Astrocyte (in vitro differentiated cells and primary cell): ENCODE results near the gene AFF3. TPM values are rescaled to one million over a fixed set of nuclear protein-coding genes. Genes with fewer than 3 reads are reported as not detected.

ENCODE experiments used
- DNase-seq: peaks from one replicate; pipeline ENCODE4 v3.0.0-alpha.2; 2010; ENCODE audit warnings: low read depth
- FAIRE-seq: peaks from 2 replicates; lab custom pipeline; 2011; peaks lifted over from hg19 to GRCh38; lab: Jason Lieb, UNC
- H2AFZ ChIP-seq: 2 replicates; pipeline ENCODE4 v1.6.0; 2012; ENCODE audit warnings: low read depth, low read length, inconsistent platforms
- H3K27ac ChIP-seq: 2 replicates; pipeline ENCODE4 v1.5.1; 2011; ENCODE audit warnings: low read depth, low read length, inconsistent platforms
- H3K27me3 ChIP-seq: 2 replicates; pipeline ENCODE4 v1.6.0; 2011; ENCODE audit warnings: low read length, inconsistent platforms; ENCODE audit not compliant: insufficient read depth
- H3K36me3 ChIP-seq: 2 replicates; pipeline ENCODE4 v1.5.1; 2011; ENCODE audit warnings: low read length, inconsistent platforms; ENCODE audit not compliant: insufficient read depth
- H3K4me1 ChIP-seq: 2 replicates; pipeline ENCODE4 v1.5.1; 2011; ENCODE audit warnings: low read length, inconsistent platforms; ENCODE audit not compliant: insufficient read depth
- H3K4me2 ChIP-seq: 2 replicates; pipeline ENCODE4 v1.6.0; 2012; ENCODE audit warnings: low read length, inconsistent platforms
- H3K4me3 ChIP-seq: 2 replicates; pipeline ENCODE4 v1.5.1; 2011; ENCODE audit warnings: low read depth, mild to moderate bottlenecking, low read length, inconsistent platforms; ENCODE audit not compliant: insufficient read depth
- H3K79me2 ChIP-seq: 2 replicates; pipeline ENCODE4 v1.6.0; 2012; ENCODE audit warnings: mild to moderate bottlenecking, low read length, inconsistent platforms; ENCODE audit not compliant: insufficient read depth
- H3K9ac ChIP-seq: 2 replicates; pipeline ENCODE4 v1.6.0; 2012; ENCODE audit warnings: mild to moderate bottlenecking, low read length, inconsistent platforms
- H3K9me3 ChIP-seq: 2 replicates; pipeline ENCODE4 v1.5.1; 2012; ENCODE audit warnings: low read depth, mild to moderate bottlenecking, low read length, inconsistent platforms; ENCODE audit not compliant: insufficient read depth
- H4K20me1 ChIP-seq: 2 replicates; pipeline ENCODE4 v1.6.0; 2012; ENCODE audit warnings: low read length, inconsistent platforms; ENCODE audit not compliant: insufficient read depth
- H3K27ac Mint-ChIP-seq: one replicate; pipeline ENCODE4 v1.8.0; 2021; ENCODE audit warnings: mild to moderate bottlenecking, mixed read lengths; ENCODE audit not compliant: unreplicated experiment
- H3K27me3 Mint-ChIP-seq: one replicate; pipeline ENCODE4 v1.8.0; 2021; ENCODE audit warnings: low read depth, mixed read lengths; ENCODE audit not compliant: unreplicated experiment
- H3K36me3 Mint-ChIP-seq: one replicate; pipeline ENCODE4 v1.8.0; 2021; ENCODE audit warnings: low read depth, mixed read lengths; ENCODE audit not compliant: unreplicated experiment
- H3K4me1 Mint-ChIP-seq: one replicate; pipeline ENCODE4 v1.8.0; 2021; ENCODE audit warnings: low read depth, mixed read lengths; ENCODE audit not compliant: unreplicated experiment
- H3K4me3 Mint-ChIP-seq: one replicate; pipeline ENCODE4 v1.8.0; 2021; ENCODE audit warnings: mild to moderate bottlenecking, moderate library complexity, mixed read lengths; ENCODE audit not compliant: unreplicated experiment
- H3K9me3 Mint-ChIP-seq: one replicate; pipeline ENCODE4 v1.8.0; 2021; ENCODE audit warnings: mild to moderate bottlenecking, mixed read lengths; ENCODE audit not compliant: unreplicated experiment
- EZH2 ChIP-seq: IDR thresholded peaks from 2 replicates; pipeline ENCODE4 v1.6.1; 2012; ENCODE audit warnings: mild to moderate bottlenecking, low read length, inconsistent platforms; ENCODE audit not compliant: insufficient read depth
- total RNA-seq: library from RNA; stranded (reverse); gene quantifications from 2 replicates; pipeline ENCODE4 v1.2.1, GENCODE V29; 2021
- TF ChIP-seq, protein P1 (sequence below): IDR thresholded peaks from 2 replicates; pipeline ENCODE4 v1.5.1; 2011; ENCODE audit warnings: low read depth, mild to moderate bottlenecking, inconsistent platforms, low read length, moderate library complexity; ENCODE audit not compliant: insufficient read depth

The AFF3 gene
- total RNA-seq, 1 donor from 2014 or later = 14.7 TPM

DNA sequence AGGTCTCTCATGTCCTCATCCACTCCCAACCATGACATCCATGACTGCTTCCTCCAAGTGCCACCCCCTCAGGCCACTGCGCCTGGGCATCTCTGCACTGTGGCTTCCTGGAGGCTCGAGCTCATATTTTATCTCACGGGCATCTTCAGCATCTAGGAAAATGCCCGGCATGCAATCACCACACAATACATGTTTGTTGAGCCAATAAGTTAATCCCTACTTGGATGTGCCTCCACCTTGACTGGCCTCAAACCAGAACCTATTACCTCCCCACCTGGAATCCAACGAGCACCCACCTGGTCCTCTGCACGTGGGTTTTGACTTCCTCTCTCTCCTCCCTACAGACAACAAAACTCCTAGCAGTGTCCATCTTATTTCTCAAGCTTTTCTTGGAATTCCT lies 453.7 kb downstream of the AFF3 start:
- Mint-ChIP-seq H3K4me3 (no peak overlapping the region), H3K27ac (no peak overlapping the region), H3K27me3 (peaks cover 14% of the 10 kb centered on the region), H3K9me3 (no peaks in the 10 kb centered on the region), H3K4me1 (peaks cover 4% of the 10 kb centered on the region), H3K36me3 (peaks cover 11% of the 10 kb centered on the region)
- no peaks in the 10 kb centered on the region for H3K36me3 ChIP-seq
- no peaks in the 10 kb centered on the region for H4K20me1 ChIP-seq
- H3K27me3 ChIP-seq = no peaks in the 10 kb centered on the region
- H3K4me3 ChIP-seq = no peak overlapping the region
- no peak for TF ChIP-seq EZH2
- TF ChIP-seq, protein P1, sequence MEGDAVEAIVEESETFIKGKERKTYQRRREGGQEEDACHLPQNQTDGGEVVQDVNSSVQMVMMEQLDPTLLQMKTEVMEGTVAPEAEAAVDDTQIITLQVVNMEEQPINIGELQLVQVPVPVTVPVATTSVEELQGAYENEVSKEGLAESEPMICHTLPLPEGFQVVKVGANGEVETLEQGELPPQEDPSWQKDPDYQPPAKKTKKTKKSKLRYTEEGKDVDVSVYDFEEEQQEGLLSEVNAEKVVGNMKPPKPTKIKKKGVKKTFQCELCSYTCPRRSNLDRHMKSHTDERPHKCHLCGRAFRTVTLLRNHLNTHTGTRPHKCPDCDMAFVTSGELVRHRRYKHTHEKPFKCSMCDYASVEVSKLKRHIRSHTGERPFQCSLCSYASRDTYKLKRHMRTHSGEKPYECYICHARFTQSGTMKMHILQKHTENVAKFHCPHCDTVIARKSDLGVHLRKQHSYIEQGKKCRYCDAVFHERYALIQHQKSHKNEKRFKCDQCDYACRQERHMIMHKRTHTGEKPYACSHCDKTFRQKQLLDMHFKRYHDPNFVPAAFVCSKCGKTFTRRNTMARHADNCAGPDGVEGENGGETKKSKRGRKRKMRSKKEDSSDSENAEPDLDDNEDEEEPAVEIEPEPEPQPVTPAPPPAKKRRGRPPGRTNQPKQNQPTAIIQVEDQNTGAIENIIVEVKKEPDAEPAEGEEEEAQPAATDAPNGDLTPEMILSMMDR = no peak
- H3K9ac ChIP-seq = no peak overlapping the region
- H3K9me3 ChIP-seq = no peaks in the 10 kb centered on the region
- FAIRE-seq = no peak
- DNase-seq = no peak
- H3K79me2 ChIP-seq = no peaks in the 10 kb centered on the region
- H2AFZ ChIP-seq = no peak overlapping the region
- H3K4me1 ChIP-seq = no peaks in the 10 kb centered on the region
- no peak overlapping the region for H3K27ac ChIP-seq
- H3K4me2 ChIP-seq = no peak overlapping the region

DNA sequence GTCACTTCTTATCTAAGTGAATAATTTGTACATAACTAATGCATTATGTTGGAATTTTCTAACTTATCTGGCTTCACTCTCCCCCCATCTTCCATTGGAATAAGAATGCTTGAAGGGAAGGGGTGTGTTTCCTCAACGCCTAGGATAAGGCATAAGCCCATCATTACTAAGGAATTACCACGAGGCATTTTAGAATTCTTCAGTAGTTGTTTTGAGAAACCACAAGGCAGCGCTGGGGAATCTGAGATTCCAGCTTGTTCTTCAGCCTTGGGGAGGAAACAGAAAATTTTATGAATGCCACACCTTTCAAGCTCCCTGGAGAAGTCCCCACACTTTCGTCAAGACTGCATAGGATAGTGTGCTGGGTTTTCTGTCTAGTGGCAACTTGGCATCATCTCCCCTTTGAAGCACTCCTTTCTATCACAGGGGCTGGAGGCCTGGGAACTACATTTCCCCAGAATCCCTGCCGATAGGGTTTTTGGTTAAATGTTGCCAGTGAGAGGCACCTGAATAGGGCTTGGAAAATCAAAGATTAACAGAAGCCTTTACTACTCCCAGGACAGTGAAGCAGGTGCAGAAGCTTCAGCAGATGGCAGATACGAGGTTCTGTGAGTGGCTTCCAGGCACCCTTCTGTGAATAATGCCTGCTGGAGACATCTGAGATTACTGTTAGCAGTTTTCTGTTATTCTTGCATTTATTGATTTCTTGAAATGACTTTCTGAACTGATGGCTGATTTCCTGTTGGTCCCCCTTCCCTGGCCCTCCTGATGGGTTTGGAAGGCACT lies 459.9 kb downstream of the AFF3 start:
- Histone ChIP-seq H3K36me3 (no peaks in the 10 kb centered on the region), H4K20me1 (no peaks in the 10 kb centered on the region), H3K9me3 (no peaks in the 10 kb centered on the region), H3K27me3 (no peaks in the 10 kb centered on the region), H3K4me3 (no peak overlapping the region), H3K9ac (no peak overlapping the region), H3K27ac (no peak overlapping the region), H2AFZ (no peak overlapping the region), H3K4me2 (peak overlapping the region; percentile 24), H3K4me1 (peaks cover 20% of the 10 kb centered on the region), H3K79me2 (no peaks in the 10 kb centered on the region)
- TF ChIP-seq, protein P1 = no peak
- TF ChIP-seq EZH2 = no peak
- peaks cover 3% of the 10 kb centered on the region for H3K27me3 Mint-ChIP-seq
- no peak overlapping the region for H3K4me3 Mint-ChIP-seq
- H3K36me3 Mint-ChIP-seq = peaks cover 10% of the 10 kb centered on the region
- DNase-seq (peak; percentile 91), FAIRE-seq (peak; percentile 94)
- no peaks in the 10 kb centered on the region for H3K9me3 Mint-ChIP-seq
- H3K27ac Mint-ChIP-seq = no peak overlapping the region
- H3K4me1 Mint-ChIP-seq = peaks cover 15% of the 10 kb centered on the region

DNA sequence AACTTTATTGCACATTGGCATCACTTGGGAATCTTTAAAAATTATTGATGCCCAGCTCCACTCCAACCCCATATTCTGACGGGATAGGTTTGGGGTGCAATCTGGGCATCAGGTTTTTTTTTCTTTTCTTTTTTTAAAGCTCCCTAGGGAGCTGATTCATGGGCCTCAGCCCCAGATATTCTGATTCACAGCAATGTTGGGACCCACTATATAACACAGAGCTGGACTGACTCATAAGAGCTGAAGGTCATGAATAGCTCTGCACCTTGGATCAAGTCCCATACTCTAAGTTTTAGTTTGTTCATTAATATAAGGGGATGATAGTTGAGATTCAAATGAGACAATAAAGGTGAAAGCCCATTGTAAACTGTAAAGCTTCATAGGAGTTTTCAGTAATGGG lies 461.4 kb downstream of the AFF3 start:
- no peaks in the 10 kb centered on the region for H3K36me3 ChIP-seq
- Mint-ChIP-seq H3K36me3 (peaks cover 7% of the 10 kb centered on the region), H3K27ac (no peak overlapping the region), H3K4me3 (no peak overlapping the region), H3K9me3 (no peaks in the 10 kb centered on the region), H3K4me1 (peaks cover 15% of the 10 kb centered on the region), H3K27me3 (peaks cover 5% of the 10 kb centered on the region)
- no peak overlapping the region for H3K9ac ChIP-seq
- TF ChIP-seq, protein P1 = no peak
- no peak for TF ChIP-seq EZH2
- peaks cover 20% of the 10 kb centered on the region for H3K4me1 ChIP-seq
- H3K79me2 ChIP-seq = no peaks in the 10 kb centered on the region
- no peaks in the 10 kb centered on the region for H3K27me3 ChIP-seq
- no peak overlapping the region for H3K27ac ChIP-seq
- no peak overlapping the region for H3K4me3 ChIP-seq
- DNase-seq = peak; percentile 75
- no peaks in the 10 kb centered on the region for H3K9me3 ChIP-seq
- FAIRE-seq = no peak
- H3K4me2 ChIP-seq = peak overlapping the region; percentile 30
- H4K20me1 ChIP-seq = no peaks in the 10 kb centered on the region
- H2AFZ ChIP-seq = no peak overlapping the region
